Dedifferentiated amniotic fluid mesenchymal stem cell (primary cell): ENCODE measurements around the gene TARM1.
A peak's percentile ranks its signal among the peaks of the same experiment; 100 is the strongest.
"Not testable (repeated sequence)": the region's sequence is repeated elsewhere in the genome, so short reads cannot be mapped to it uniquely, and the experiment has no call there.

ENCODE experiments used
- DNase-seq: peaks from one replicate; pipeline ENCODE4 v3.0.0-alpha.2; 2016; ENCODE audit errors: extremely low spot score

Gene TARM1

GRCh38 chr19:54099903-54100255 lies 18.7 kb upstream of the TARM1 start:
- not testable (repeated sequence) for DNase-seq

- no peak for DNase-seq
Observed at GRCh38 chr19:54099190-54099902, 18.2 kb upstream of the TARM1 start.

DNA sequence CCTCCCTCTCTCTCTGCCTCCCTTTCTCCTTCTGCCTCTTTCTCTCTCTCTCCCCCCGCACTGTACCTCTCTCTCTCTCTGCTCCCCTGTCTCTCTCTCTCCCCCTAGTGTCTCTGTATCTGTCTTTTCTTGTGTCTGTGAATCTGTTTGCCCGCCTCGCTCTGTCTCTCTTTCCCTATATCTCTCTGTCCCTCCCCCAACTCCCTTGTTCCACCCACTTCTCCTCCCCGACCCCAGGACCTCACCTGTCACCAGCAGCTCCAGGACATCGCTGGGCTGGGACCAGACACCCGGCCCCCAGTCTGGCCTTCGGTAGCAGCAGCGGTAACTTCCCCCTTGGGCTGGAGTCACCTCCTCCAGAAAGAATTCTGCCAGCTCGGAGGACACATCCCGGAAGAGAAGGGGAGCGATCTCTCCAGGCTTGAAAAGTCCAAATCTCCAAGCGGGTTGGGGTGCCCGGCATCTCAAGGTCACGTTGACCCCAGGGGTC lies 15.5 kb upstream of the TARM1 start:
- peak; percentile 17 for DNase-seq

GRCh38 chr19:54095859-54096616 lies 14.9 kb upstream of the TARM1 start:
- peak; percentile 22 for DNase-seq

GRCh38 chr19:54095136-54095858 lies 14.1 kb upstream of the TARM1 start:
- no peak for DNase-seq

GRCh38 chr19:54094426-54095000 lies 13.3 kb upstream of the TARM1 start:
- no peak for DNase-seq

- no peak for DNase-seq
Observed at GRCh38 chr19:54084410-54084809, 3.2 kb upstream of the TARM1 start.

DNA sequence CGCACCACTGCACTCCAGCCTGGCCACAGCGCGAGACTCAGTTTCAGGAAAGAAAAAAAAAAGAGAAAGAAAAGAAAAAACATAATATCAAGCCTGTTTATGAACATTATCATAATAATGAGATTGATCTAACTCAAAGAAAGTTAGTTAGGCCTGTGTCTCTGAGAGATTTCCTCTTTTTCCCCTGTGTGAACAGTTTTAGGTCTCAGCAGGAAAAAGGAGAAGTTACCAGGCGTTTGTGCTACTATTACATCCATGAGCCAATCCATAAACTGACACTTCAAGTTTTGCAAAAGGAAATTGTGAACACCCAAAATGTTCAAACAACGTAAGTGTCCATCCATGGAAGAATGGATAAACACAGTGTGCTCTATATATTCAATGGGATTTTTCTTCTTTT lies 3.8 kb downstream of the TARM1 start:
- DNase-seq, result no peak

DNA sequence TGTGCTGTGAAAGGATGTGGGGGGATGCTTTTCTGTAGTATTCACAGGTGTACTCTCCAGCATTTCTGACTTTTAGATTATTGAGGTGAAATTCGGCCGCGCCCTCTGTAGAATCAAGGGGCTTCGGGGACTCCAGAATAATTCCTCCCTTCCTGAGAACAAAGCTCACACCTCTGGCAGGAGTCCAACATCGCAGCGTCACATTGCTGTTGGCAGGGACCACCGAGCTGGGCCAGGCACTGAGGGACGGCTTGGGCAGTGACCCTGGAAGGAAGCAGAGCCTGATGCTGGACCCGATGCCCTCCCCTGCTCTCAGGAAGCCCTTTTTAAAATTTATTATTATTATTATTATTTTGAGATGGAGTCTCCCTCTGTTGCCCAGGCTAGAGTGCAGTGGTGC lies 6.3 kb downstream of the TARM1 start:
- no peak for DNase-seq

DNA sequence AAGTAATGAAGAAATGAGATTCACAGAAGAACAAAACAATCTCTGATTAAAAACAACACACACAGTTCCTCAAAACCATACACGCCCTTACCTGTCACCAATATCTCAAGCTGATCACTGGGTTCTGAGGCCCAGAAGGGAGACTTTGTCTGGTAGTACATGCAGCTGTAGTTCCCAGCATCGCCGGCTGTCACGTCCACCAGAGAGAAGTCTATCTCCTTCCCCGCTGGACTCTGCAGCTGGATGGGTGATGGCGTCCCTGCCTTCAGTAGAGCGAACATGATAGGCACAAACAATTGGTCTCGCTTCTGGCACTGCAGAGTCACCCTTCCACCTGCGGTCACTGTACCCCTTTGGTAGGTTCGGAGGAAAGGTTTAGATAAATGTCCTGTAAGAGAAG lies 7.3 kb downstream of the TARM1 start:
- no peak for DNase-seq

GRCh38 chr19:54069470-54069869 lies 11.7 kb downstream of the TARM1 start:
- no peak for DNase-seq

GRCh38 chr19:54063350-54064116 lies 17.6 kb downstream of the TARM1 start, which contains the start of gene VSTM1:
TSS of gene VSTM1 (minus strand) at chr19:54063897. CDS start at chr19:54063777, 120 bp downstream.
- DNase-seq, result no peak

DNA sequence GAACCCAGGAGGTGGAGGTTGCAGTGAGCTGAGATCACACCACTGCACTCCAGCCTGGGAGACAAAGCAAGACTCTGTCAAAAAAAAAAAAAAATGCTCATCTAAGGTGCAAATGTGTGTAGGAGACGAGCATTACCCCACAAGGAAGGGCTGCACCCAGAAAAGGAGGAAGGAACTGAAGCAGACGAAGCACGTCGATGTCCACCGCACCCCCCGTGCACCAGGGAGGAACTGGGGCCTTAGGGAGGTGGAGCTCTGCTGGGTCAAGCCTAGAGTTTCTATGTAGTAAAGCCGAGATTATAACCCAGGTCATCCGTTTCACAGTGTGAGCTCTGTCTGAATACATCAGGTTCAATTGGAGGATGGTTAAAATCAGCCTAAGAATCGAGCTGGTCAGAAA lies 18.5 kb downstream of the TARM1 start:
- no peak for DNase-seq

DNA sequence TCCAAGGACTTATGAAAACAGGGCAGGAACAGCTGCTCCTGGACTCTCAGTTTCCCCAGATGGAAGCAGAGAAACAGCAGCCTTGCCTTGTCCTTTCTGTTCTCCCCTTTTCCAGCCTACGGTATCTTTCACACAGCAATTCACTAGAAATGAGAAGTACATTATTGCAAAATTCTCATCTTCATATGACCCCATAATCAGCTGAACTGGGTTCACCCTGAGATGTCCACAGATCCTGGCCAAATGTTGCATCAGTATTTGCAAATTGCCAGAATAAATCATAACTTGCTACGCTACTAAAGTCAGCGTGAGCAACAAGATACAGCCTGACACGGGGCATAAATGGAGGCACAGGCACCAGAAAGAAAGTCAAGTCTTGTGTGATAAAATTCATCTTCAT lies 33.5 kb downstream of the TARM1 start:
- no peak for DNase-seq

DNA sequence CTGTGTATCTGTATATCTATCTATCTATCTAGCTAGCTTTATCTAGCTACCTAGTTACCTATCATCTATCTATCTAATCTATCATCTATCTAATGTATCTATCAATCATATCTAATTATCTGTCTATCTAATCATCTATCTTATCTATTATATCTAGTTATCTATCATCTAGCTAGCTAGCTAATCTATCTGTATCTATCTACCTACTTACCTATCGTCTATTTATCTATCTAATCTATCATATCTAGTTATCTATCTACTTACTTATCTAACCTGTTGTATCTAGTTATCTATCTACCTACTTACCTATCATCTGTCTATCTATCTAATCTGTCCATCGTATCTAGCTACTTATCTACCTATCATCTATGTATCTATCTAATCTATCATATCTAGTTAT lies 35.4 kb downstream of the TARM1 start:
- DNase-seq, result no peak

DNA sequence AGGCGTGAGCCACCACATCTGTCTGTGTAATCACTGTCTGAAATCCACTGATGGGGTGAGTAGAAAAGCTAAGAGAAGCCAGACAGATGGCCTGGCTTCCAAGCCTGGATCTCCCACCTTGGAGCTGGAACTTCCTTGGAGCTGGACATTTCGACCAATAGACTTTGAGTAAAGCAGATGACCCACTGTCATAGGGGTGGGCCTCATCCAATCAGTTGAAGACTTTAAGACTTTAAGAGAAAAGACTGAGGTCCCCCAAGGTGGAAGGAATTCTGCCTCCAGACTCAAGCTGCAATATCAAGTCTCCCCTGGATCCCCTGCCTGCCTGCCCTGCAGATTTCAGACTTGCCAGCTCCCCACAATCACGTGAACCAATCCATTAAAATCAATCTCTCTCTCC lies 38.2 kb downstream of the TARM1 start:
- DNase-seq, result no peak

DNA sequence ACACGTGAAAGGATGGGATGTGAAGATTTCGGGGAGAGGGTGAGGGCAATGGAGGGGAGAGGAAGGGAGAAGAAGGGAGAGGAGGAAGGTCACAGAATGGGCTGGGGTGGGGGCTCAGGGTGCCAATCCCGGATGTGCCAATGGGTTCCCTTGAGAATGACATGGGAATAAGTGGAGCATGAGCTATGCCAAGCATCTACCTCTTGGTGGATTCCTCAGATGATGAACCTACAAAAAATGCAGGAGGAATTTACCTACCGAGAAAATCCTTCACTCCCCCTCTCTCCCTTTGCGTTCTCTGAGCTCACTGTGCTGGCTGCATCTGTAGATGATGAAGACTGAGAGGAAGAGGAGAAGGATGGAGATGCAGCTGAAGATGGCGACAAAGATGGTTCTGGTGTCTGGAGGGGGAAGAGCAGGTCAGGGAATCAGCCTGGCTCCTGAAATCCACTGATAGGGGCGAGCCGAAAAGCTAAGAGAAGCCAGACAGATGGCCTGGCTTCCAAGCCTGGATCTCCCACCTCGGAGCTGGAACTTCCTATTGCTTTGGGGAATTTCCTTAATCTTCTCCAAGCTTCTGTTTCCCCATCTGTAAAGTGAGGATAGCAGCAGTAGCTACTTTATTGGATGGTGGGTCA lies 39.1 kb downstream of the TARM1 start:
- DNase-seq, result no peak

GRCh38 chr19:54040003-54040402 lies 41.2 kb downstream of the TARM1 start:
- no peak for DNase-seq

- not testable (repeated sequence) for DNase-seq
Observed at GRCh38 chr19:54036542-54036941, 44.6 kb downstream of the TARM1 start.

- peak; percentile 75 for DNase-seq
Observed at GRCh38 chr19:54035215-54036178, 45.7 kb downstream of the TARM1 start.
